Upper lobe of right lung (tissue), 1 donor: Measurements from ENCODE around the gene GPC3. TPM values are rescaled to one million over a fixed set of nuclear protein-coding genes. Genes with fewer than 3 reads are reported as not detected.

ENCODE experiments used
- ATAC-seq: fragments of 200-7000 bp; cut with Tn5 transposase; one replicate; pipeline ENCODE4 v1.9.1; 2020; ENCODE audit warnings: mild to moderate bottlenecking, moderate library complexity
- DNase-seq: peaks from one replicate; pipeline ENCODE4 v3.0.0-alpha.2; 2020
- H3K27ac ChIP-seq: fragments of 200-600 bp; one replicate; pipeline ENCODE4 v1.8.0; 2022
- H3K27me3 ChIP-seq: fragments of 200-600 bp; one replicate; pipeline ENCODE4 v1.8.0; 2022; ENCODE audit warnings: mild to moderate bottlenecking
- H3K36me3 ChIP-seq: fragments of 200-600 bp; one replicate; pipeline ENCODE4 v1.8.0; 2022
- H3K4me1 ChIP-seq: fragments of 200-600 bp; one replicate; pipeline ENCODE4 v1.8.0; 2022
- H3K4me3 ChIP-seq: fragments of 200-600 bp; one replicate; pipeline ENCODE4 v1.8.0; 2022; ENCODE audit warnings: mild to moderate bottlenecking
- H3K9me3 ChIP-seq: fragments of 200-600 bp; one replicate; pipeline ENCODE4 v1.8.0; 2022
- CTCF ChIP-seq: fragments of 200-600 bp; IDR thresholded peaks from one replicate; pipeline ENCODE4 v1.8.0; 2022; ENCODE audit warnings: antibody characterized with exemption
- intact Hi-C: fragments of 100-400 bp; cut with DNase I; formaldehyde crosslinking; loops from one replicate; pipeline ENCODE4 v1.11.0; 2022
- total RNA-seq: library from RNA; stranded (reverse); fragmentation: NEBNext Ultra II Directional; extraction: Animal tissue kit (Norgen Biotek cat#: 25700); gene quantifications from one replicate; pipeline ENCODE4 v1.2.1, GENCODE V29; 2021
- donor health status: DM: no; HTN: yes; CAD: no; lungs with severe emphysema.

The GPC3 gene
- total RNA-seq, 1 donor from 2014 or later, result 67.7 TPM

- no peak overlapping the region for H3K27ac ChIP-seq
- TF ChIP-seq CTCF, result no peak
- no peaks in the 10 kb centered on the region for H3K27me3 ChIP-seq
- intact Hi-C loops, result no loop called here
- H3K4me3 ChIP-seq, result no peak overlapping the region
- ATAC-seq (no peak), DNase-seq (no peak)
- H3K36me3 ChIP-seq, result no peaks in the 10 kb centered on the region
- no peaks in the 10 kb centered on the region for H3K4me1 ChIP-seq
- no peaks in the 10 kb centered on the region for H3K9me3 ChIP-seq
Observed at GRCh38 chrX:133514486-133514885, 470.9 kb downstream of the GPC3 start.

- ATAC-seq (peak; percentile 37), DNase-seq (no peak)
- no peak for TF ChIP-seq CTCF
- Histone ChIP-seq H3K9me3 (no peaks in the 10 kb centered on the region), H3K4me1 (no peaks in the 10 kb centered on the region), H3K27me3 (no peaks in the 10 kb centered on the region), H3K36me3 (no peaks in the 10 kb centered on the region), H3K27ac (no peak overlapping the region), H3K4me3 (no peak overlapping the region)
- intact Hi-C loops, result no loop called here
Observed at GRCh38 chrX:133513123-133513522, 472.3 kb downstream of the GPC3 start.

- no peak overlapping the region for H3K4me3 ChIP-seq
- no peak for ATAC-seq
- no peaks in the 10 kb centered on the region for H3K27me3 ChIP-seq
- H3K4me1 ChIP-seq, result no peaks in the 10 kb centered on the region
- H3K27ac ChIP-seq, result no peak overlapping the region
- DNase-seq, result no peak
- no peaks in the 10 kb centered on the region for H3K36me3 ChIP-seq
- no peaks in the 10 kb centered on the region for H3K9me3 ChIP-seq
- TF ChIP-seq CTCF, result no peak
- intact Hi-C loops, result no loop called here
Observed at GRCh38 chrX:133511041-133511440, 474.4 kb downstream of the GPC3 start.

- Histone ChIP-seq H3K4me3 (no peak overlapping the region), H3K27me3 (no peaks in the 10 kb centered on the region), H3K9me3 (no peaks in the 10 kb centered on the region), H3K36me3 (no peaks in the 10 kb centered on the region), H3K27ac (no peak overlapping the region), H3K4me1 (no peaks in the 10 kb centered on the region)
- DNase-seq (no peak), ATAC-seq (no peak)
- intact Hi-C loops, result no loop called here
- no peak for TF ChIP-seq CTCF
Observed at GRCh38 chrX:133497356-133497755, 488.0 kb downstream of the GPC3 start.

GRCh38 chrX:133495464-133496391 is 489.7 kb downstream of the GPC3 start:
- no peak overlapping the region for H3K4me3 ChIP-seq
- DNase-seq (no peak), ATAC-seq (peak; percentile 21)
- H3K36me3 ChIP-seq, result no peaks in the 10 kb centered on the region
- intact Hi-C loops, result no loop called here
- H3K4me1 ChIP-seq, result no peaks in the 10 kb centered on the region
- H3K9me3 ChIP-seq, result no peaks in the 10 kb centered on the region
- no peaks in the 10 kb centered on the region for H3K27me3 ChIP-seq
- no peak for TF ChIP-seq CTCF
- no peak overlapping the region for H3K27ac ChIP-seq
